ENCODE results near the gene AFDN.

AFDN gene

DNA sequence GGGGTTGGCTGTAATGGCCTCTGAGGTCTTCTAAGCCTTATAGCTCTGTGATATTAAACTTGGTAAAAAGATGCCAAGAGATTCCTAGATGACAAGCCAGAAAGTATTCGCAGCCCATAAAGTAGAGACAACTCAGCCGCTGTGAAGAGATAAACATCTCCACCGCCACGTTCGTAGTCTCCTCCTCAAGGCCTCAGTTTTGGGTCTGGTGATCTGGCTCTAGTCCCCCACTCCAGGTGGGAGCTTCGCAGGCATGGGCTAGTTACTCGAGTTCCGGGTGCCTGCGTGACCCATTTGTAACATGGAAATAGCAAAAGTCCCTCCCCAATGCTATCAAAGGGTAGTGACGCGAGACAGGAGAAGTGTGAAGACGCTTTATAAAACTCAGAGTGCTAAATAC is 28.3 kb upstream of the AFDN start:
- H3K4me2 ChIP-seq = peak overlapping the region in 4 of 11 experiments; percentile 14 to 100 (median 36); a peak in 5 of 22 replicates
- peaks cover 33 to 58% (median 48%) of the 10 kb centered on the region in 10 experiments for H3K4me1 ChIP-seq
- no peaks in the 10 kb centered on the region for H3K36me3 ChIP-seq
- peaks cover 0 to 3% (median 0%) of the 10 kb centered on the region in 11 experiments; a peak in 1 of 22 replicates for H4K20me1 ChIP-seq
- no peak overlapping the region for H3K4me3 ChIP-seq
- no peak overlapping the region for H3K9ac ChIP-seq
- TF ChIP-seq Cebpa-rat (IDR thresholded peaks at IDR 0.05) = no peak
- peaks cover 0 to 34% (median 0%) of the 10 kb centered on the region in 11 experiments; a peak in 9 of 22 replicates for H3K27me3 ChIP-seq
- no peak overlapping the region for H3K27ac ChIP-seq
- H3K9me3 ChIP-seq (replicated peaks in 1 of 11) = peaks cover under 1 to 9% (median 2%) of the 10 kb centered on the region in 11 experiments; a peak in 17 of 22 replicates

DNA sequence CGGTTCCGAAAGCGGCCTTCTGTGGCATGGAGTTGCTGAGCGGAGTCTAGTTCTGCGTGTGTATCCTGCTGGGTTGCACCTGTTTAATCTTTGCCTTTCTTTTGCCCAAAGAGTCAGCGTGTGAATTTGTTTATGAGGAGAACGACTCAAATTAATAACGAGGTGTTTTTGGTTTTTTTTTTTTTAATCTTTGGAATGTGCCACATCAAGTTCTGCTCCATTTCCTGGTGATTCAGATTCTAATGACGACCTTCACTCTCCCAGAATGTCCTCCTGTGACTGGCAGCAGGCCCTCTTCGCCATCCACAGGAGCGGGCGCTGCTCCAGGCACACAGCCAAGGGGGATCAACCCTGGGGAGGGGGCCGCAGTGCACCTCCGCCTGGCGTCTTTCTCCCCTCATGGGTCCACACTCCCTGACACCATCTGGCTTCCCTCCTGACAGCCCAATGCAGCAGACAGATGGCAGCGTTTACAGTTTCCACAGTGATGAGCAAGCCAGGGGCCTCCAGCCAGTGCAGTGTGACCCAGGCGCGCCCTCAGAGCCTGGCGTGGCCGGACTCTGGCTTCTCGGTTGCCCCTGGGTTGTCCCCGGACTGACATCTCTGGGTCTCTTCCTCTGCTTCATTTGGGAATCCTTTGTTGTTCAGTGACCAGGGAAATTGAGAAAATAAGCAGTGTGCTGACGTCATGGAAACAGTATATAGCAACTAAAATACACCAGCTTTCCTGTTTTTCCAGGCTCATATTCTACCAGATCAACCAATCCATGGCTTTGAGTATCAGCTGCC is 27.5 kb upstream of the AFDN start:
- peaks cover 0 to 34% (median 0%) of the 10 kb centered on the region in 11 experiments; a peak in 9 of 22 replicates for H3K27me3 ChIP-seq
- H3K36me3 ChIP-seq = no peaks in the 10 kb centered on the region
- H3K4me3 ChIP-seq = no peak overlapping the region
- peaks cover 0 to 3% (median 0%) of the 10 kb centered on the region in 11 experiments; a peak in 1 of 22 replicates for H4K20me1 ChIP-seq
- H3K4me2 ChIP-seq = peak overlapping the region in 9 of 11 experiments; percentile 5 to 100 (median 37); a peak in 13 of 22 replicates
- H3K27ac ChIP-seq = no peak overlapping the region
- H3K9me3 ChIP-seq (replicated peaks in 1 of 11) = peaks cover 0 to 1% (median 0%) of the 10 kb centered on the region in 11 experiments; a peak in 2 of 22 replicates
- peaks cover 31 to 56% (median 47%) of the 10 kb centered on the region in 10 experiments for H3K4me1 ChIP-seq
- TF ChIP-seq Cebpa-rat (IDR thresholded peaks at IDR 0.05) = no peak
- no peak overlapping the region for H3K9ac ChIP-seq

DNA sequence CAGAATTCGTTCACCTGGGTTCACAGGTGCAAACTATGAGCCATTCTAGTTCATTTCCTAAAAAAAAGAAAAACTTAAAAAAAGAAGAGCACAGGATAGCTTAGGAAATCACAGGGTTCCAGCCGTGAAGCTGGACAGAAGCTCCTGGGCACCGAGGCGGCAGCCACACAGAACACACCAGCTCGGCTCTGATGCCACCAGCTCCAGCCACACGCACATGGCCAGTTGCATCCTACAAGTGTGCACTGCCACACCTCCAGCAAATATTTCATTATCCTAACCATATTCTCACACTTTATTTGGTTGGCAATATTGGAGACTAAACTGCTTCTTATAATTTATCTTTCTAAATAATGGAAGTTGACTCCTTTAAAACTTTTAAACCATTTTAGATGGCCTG is 26.2 kb upstream of the AFDN start:
- peaks cover 0 to 27% (median 0%) of the 10 kb centered on the region in 11 experiments; a peak in 9 of 22 replicates for H3K27me3 ChIP-seq
- peaks cover 0 to 3% (median 0%) of the 10 kb centered on the region in 11 experiments; a peak in 1 of 22 replicates for H4K20me1 ChIP-seq
- H3K4me1 ChIP-seq = peaks cover 18 to 43% (median 34%) of the 10 kb centered on the region in 10 experiments
- H3K4me3 ChIP-seq = no peak overlapping the region
- no peak overlapping the region for H3K27ac ChIP-seq
- no peaks in the 10 kb centered on the region for H3K9me3 ChIP-seq (replicated peaks in 1 of 11)
- H3K36me3 ChIP-seq = no peaks in the 10 kb centered on the region
- no peak for TF ChIP-seq Cebpa-rat (IDR thresholded peaks at IDR 0.05)
- H3K9ac ChIP-seq = no peak overlapping the region
- no peak overlapping the region for H3K4me2 ChIP-seq

DNA sequence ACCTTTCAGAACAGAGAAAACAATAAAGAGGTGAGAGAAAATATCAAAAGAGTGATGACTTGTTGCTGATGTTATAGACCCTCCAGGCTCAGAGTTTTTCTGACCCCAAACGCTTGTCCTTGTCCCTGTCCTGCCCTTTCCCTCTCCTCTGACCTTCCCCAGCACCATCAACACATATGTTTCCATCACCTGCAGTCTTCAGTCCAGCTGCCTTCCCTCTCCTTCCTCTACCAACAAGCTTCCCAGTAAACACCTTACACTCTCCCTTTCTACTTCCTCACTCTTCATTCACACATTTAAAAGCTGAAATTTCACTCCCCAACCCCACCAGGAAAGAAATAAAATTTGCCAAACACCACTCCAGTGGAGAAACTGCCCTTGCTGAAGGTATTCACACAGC is 25.4 kb upstream of the AFDN start:
- Histone ChIP-seq H3K27ac (no peak overlapping the region), H3K36me3 (no peaks in the 10 kb centered on the region), H4K20me1 (no peaks in the 10 kb centered on the region), H3K4me1 (peaks cover 11 to 41% (median 29%) of the 10 kb centered on the region in 10 experiments), H3K27me3 (peaks cover 0 to 26% (median 0%) of the 10 kb centered on the region in 11 experiments; a peak in 9 of 22 replicates), H3K9ac (no peak overlapping the region), H3K9me3 (replicated peaks in 1 of 11) (no peaks in the 10 kb centered on the region), H3K4me2 (no peak overlapping the region), H3K4me3 (no peak overlapping the region)
- no peak for TF ChIP-seq Cebpa-rat (IDR thresholded peaks at IDR 0.05)

DNA sequence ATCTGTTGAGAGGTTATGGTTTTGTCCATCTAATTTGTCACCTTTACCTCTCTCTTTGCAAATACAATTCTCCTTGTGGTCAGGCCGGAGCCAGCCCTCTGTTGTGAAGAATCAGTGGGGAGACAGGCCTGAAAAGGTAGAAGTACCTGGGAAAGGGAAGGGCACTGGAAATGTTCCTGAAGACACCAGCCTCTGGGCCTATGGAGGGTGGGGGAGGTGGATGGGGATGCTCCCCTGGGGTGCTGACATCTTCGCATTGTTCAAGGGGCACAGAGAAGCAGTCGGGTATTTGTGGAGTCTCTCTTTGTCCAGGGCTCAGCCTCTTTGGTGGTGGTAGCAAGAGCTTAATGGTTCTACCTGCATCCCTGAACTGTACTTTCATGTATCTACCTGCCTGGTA is 24.4 kb upstream of the AFDN start:
- Histone ChIP-seq H3K9me3 (replicated peaks in 1 of 11) (no peaks in the 10 kb centered on the region), H3K4me1 (peaks cover 4 to 41% (median 26%) of the 10 kb centered on the region in 10 experiments), H3K4me2 (no peak overlapping the region), H3K27me3 (peaks cover 0 to 17% (median 0%) of the 10 kb centered on the region in 11 experiments; a peak in 8 of 22 replicates), H3K9ac (no peak overlapping the region), H3K36me3 (no peaks in the 10 kb centered on the region), H3K4me3 (no peak overlapping the region), H4K20me1 (no peaks in the 10 kb centered on the region), H3K27ac (no peak overlapping the region)
- no peak for TF ChIP-seq Cebpa-rat (IDR thresholded peaks at IDR 0.05)

DNA sequence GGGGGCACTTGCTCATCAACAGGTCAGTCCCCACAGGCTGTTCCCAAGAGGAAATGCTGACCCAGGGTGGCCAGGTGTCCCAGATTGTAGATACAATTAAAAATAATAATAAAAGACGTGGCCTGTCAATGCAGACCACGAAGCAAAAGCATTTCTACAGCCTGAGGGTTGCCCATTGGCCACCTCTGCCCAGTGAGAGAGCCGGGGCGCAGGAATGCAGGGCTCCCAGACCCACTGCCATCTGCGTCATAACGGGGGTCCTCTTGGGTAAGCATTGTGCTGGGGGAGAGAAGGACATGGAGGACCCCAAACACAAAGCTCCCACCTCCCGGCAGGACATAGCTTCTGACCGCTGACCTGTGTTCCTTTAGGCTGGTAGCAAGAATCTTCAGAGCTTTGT is 22.9 kb upstream of the AFDN start:
- TF ChIP-seq Cebpa-rat (IDR thresholded peaks at IDR 0.05) = no peak
- Histone ChIP-seq H3K4me2 (no peak overlapping the region), H3K36me3 (no peaks in the 10 kb centered on the region), H4K20me1 (no peaks in the 10 kb centered on the region), H3K27me3 (peaks cover 0 to 11% (median 0%) of the 10 kb centered on the region in 11 experiments; a peak in 1 of 22 replicates), H3K9ac (no peak overlapping the region), H3K4me3 (no peak overlapping the region), H3K4me1 (peaks cover 10 to 39% (median 26%) of the 10 kb centered on the region in 10 experiments), H3K9me3 (replicated peaks in 1 of 11) (no peaks in the 10 kb centered on the region), H3K27ac (no peak overlapping the region)

DNA sequence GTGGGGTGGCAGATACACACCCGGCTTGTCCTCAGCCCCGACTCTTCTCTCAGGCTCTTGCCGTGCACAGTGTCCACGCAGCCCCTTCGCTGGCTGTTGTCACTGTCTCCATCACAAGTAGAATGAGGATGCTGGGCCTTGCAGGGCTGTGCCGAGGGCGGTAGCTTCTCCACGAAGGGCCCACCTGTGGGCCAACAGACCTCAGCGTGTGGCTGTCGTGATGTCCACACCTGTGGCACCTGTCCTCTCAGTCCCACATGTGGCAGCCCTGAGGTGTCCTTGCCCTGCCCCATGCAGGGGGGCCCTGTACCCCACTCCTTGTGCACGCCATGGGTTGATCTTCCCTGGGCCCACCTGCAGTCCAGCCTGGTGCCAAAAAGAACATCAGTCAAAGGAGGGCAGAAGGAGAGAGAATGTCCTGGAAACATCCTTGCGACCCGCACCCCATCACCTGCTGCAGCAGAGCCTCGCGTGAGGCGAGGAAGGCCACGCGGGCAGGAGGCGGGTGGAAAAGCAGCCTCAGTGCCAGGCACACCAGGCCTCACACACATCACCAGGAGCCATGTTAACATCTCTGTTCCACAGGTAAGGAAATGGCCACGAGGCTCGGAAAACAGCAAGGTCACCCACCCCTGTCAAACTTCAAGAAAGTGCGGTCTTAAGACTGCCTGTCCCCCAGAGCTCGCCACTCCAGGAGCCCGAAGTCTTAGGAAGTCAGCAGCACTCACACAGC is 22.3 kb upstream of the AFDN start:
- Histone ChIP-seq H3K4me2 (no peak overlapping the region), H3K27ac (no peak overlapping the region), H3K4me1 (peaks cover 10 to 35% (median 21%) of the 10 kb centered on the region in 10 experiments), H3K9me3 (replicated peaks in 1 of 11) (no peaks in the 10 kb centered on the region), H3K9ac (no peak overlapping the region), H3K36me3 (no peaks in the 10 kb centered on the region), H3K4me3 (no peak overlapping the region), H4K20me1 (no peaks in the 10 kb centered on the region), H3K27me3 (peaks cover 0 to 11% (median 0%) of the 10 kb centered on the region in 11 experiments; a peak in 1 of 22 replicates)
- no peak for TF ChIP-seq Cebpa-rat (IDR thresholded peaks at IDR 0.05)

DNA sequence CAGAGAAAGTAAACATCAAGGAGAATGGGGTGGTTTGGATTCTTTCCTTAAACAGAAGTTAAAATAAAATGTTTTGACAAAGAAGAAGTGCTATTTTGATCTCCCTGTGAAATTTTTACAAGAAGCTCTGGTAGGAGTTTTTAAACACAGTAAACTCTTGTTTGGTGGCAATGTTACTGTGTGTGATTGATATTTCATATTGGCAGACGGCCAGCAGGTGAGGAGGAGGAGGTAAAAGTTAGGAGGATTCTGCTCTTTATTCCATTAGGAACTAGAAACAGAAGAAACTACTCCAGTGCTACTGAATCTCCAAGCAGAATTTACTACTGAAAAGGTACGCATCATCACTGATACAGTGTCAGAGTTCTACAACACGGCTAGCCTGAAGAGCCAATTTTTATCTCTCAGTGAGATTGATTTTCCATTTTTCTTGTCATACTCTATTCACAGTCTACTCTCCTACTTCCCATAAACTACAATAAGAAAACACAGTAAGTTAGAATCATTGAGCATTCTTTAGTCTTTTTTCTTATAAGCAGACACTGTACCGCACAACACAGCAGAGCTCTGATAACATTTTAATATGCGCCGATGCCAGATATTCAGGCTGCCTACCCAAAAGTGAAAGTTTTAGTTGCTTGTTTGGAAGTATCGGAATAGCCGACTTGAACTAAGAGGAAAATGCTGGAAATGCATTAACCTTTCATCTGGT is 21.2 kb upstream of the AFDN start:
- TF ChIP-seq Cebpa-rat (IDR thresholded peaks at IDR 0.05) = no peak
- no peak overlapping the region for H3K9ac ChIP-seq
- H3K27ac ChIP-seq = no peak overlapping the region
- no peak overlapping the region for H3K4me3 ChIP-seq
- peaks cover 10 to 30% (median 18%) of the 10 kb centered on the region in 10 experiments for H3K4me1 ChIP-seq
- H3K9me3 ChIP-seq (replicated peaks in 1 of 11) = no peaks in the 10 kb centered on the region
- H4K20me1 ChIP-seq = no peaks in the 10 kb centered on the region
- peak overlapping the region in 2 of 11 experiments; percentile 63 to 79; a peak in 2 of 22 replicates for H3K4me2 ChIP-seq
- H3K27me3 ChIP-seq = peaks cover 0 to 11% (median 0%) of the 10 kb centered on the region in 11 experiments; a peak in 1 of 22 replicates
- H3K36me3 ChIP-seq = no peaks in the 10 kb centered on the region

All from BLaER1 treated with 17β-estradiol and CSF1 and Interleukin-3, amounts not matched to agents 10 nM and 100 nM (cell line).